GM23338 (cell line): ENCODE data around the gene CT47C1. TPM values are rescaled to one million over a fixed set of nuclear protein-coding genes. Genes with fewer than 3 reads are reported as not detected.

Experiments used
- ATAC-seq: fragments of 200-7000 bp; cut with Tn5 transposase; 3 replicates; pipeline ENCODE4 v1.9.1; 2020
- DNase-seq: peaks from one replicate; pipeline ENCODE4 v3.0.0-alpha.2; 2015; ENCODE audit warnings: low spot score
- H2AFZ ChIP-seq: fragments of 200-600 bp; sonication (generic); 2 replicates; pipeline ENCODE4 v1.8.0; 2016; ENCODE audit warnings: antibody characterized with exemption, mild to moderate bottlenecking, moderate library complexity
- H3F3A ChIP-seq: fragments of 200-600 bp; sonication (generic); replicated peaks from 2 replicates; pipeline ENCODE4 v1.8.0; 2017; ENCODE audit warnings: antibody characterized with exemption, mixed run types, low read depth
- H3K27ac ChIP-seq: fragments of 200-600 bp; sonication (generic); 2 replicates; pipeline ENCODE4 v1.6.1; 2016; ENCODE audit warnings: low read depth
- H3K27me3 ChIP-seq: fragments of 200-600 bp; sonication (generic); 2 replicates; pipeline ENCODE4 v1.8.0; 2016; ENCODE audit warnings: mild to moderate bottlenecking, mixed run types, moderate library complexity; ENCODE audit not compliant: insufficient read depth
- H3K36me3 ChIP-seq: fragments of 200-600 bp; sonication (generic); 2 replicates; pipeline ENCODE4 v1.8.0; 2016; ENCODE audit warnings: mild to moderate bottlenecking; ENCODE audit not compliant: insufficient read depth
- H3K4me1 ChIP-seq: fragments of 200-600 bp; sonication (generic); 2 replicates; pipeline ENCODE4 v1.8.0; 2016; ENCODE audit warnings: mild to moderate bottlenecking, moderate library complexity; ENCODE audit not compliant: insufficient read depth
- H3K4me2 ChIP-seq: fragments of 200-600 bp; sonication (generic); 2 replicates; pipeline ENCODE4 v1.7.1; 2017; ENCODE audit warnings: mixed run types
- H3K4me3 ChIP-seq: fragments of 200-600 bp; sonication (generic); 2 replicates; pipeline ENCODE4 v1.6.1; 2016; ENCODE audit warnings: mixed run types
- H3K79me2 ChIP-seq: fragments of 200-600 bp; sonication (generic); replicated peaks from 2 replicates; pipeline ENCODE4 v1.8.0; 2017; ENCODE audit warnings: mild to moderate bottlenecking; ENCODE audit not compliant: insufficient read depth
- H3K9me2 ChIP-seq: fragments of 200-600 bp; sonication (generic); 2 replicates; pipeline ENCODE4 v1.8.0; 2017; ENCODE audit not compliant: insufficient read depth
- H4K20me1 ChIP-seq: fragments of 200-600 bp; sonication (generic); replicated peaks from 2 replicates; pipeline ENCODE4 v1.8.0; 2017; ENCODE audit warnings: mild to moderate bottlenecking; ENCODE audit not compliant: insufficient read depth
- H3K27ac Mint-ChIP-seq: 2 replicates; pipeline ENCODE4 v1.8.0; 2020; ENCODE audit warnings: inconsistent platforms, mild to moderate bottlenecking, moderate library complexity, mixed read lengths
- H3K27me3 Mint-ChIP-seq: 3 replicates; pipeline ENCODE4 v1.8.0; 2022; ENCODE audit warnings: low read depth, mild to moderate bottlenecking, moderate library complexity, mixed read lengths, inconsistent platforms; ENCODE audit not compliant: insufficient read depth, poor library complexity
- H3K36me3 Mint-ChIP-seq: 3 replicates; pipeline ENCODE4 v1.8.0; 2021; ENCODE audit warnings: low read depth, mild to moderate bottlenecking, inconsistent platforms, moderate library complexity, mixed read lengths
- H3K4me1 Mint-ChIP-seq: 3 replicates; pipeline ENCODE4 v1.8.0; 2020; ENCODE audit warnings: mild to moderate bottlenecking, inconsistent platforms, mixed read lengths
- H3K4me3 Mint-ChIP-seq: 3 replicates; pipeline ENCODE4 v1.8.0; 2021; ENCODE audit warnings: moderate library complexity, mild to moderate bottlenecking, inconsistent platforms, mixed read lengths
- H3K9me3 Mint-ChIP-seq: 3 replicates; pipeline ENCODE4 v1.8.0; 2020; ENCODE audit warnings: moderate library complexity, mild to moderate bottlenecking, inconsistent platforms, mixed read lengths
- CREB1 ChIP-seq: fragments of 250-450 bp; sonication (Bioruptor Pico); IDR thresholded peaks from 2 replicates; pipeline ENCODE4 v1.5.0; 2020; ENCODE audit warnings: low read depth, mild to moderate bottlenecking, moderate library complexity
- EZH2 ChIP-seq: fragments of 200-600 bp; sonication (generic); IDR thresholded peaks from one replicate; pipeline ENCODE4 v1.8.0; 2017; ENCODE audit warnings: antibody characterized with exemption, mild to moderate bottlenecking, low read depth; ENCODE audit not compliant: unreplicated experiment
- EZH2phosphoT487 ChIP-seq: fragments of 200-600 bp; sonication (generic); IDR thresholded peaks from one replicate; pipeline ENCODE4 v1.8.1; 2018; ENCODE audit warnings: antibody characterized with exemption; ENCODE audit not compliant: unreplicated experiment
- POLR2AphosphoS5 ChIP-seq: IDR thresholded peaks from 2 replicates; pipeline ENCODE4 v1.6.1; 2016; ENCODE audit warnings: antibody characterized with exemption, low read depth
- STAT1 ChIP-seq: IDR thresholded peaks from one replicate; pipeline ENCODE4 v1.6.1; 2016; ENCODE audit warnings: antibody characterized with exemption; ENCODE audit not compliant: unreplicated experiment
- ZNF114 ChIP-seq: fragments of 250-450 bp; sonication (Bioruptor Pico); IDR thresholded peaks from 2 replicates; pipeline ENCODE4 v1.5.0; 2020; ENCODE audit warnings: mild to moderate bottlenecking, moderate library complexity
- ZNF331 ChIP-seq: fragments of 250-450 bp; sonication (Bioruptor Pico); IDR thresholded peaks from 2 replicates; pipeline ENCODE4 v1.5.0; 2020; ENCODE audit warnings: low read depth, mild to moderate bottlenecking, moderate library complexity
- polyA plus RNA-seq: library from polyadenylated mRNA; unstranded; fragments of >200 nt; fragmentation: Nextera tagmentation; extraction: Ambion mirVana; gene quantifications from 2 replicates; pipeline ENCODE4 v1.2.1, GENCODE V29; 2016
- total RNA-seq: library from RNA; depleted of rRNA; stranded (reverse); fragments of >200 nt; shearing (Covaris generic); gene quantifications from 2 replicates; pipeline ENCODE4 v1.2.3, GENCODE V29; 2014
- TF ChIP-seq, protein P1 (sequence below), 2 experiments: fragments of 200-600 bp in 1 of 2; sonication (generic) in 1 of 2; conservative IDR thresholded peaks; 2 replicates each; pipeline versions ENCODE4 v1.5.1 to v1.6.1; 2016 to 2017; ENCODE audit warnings: antibody characterized with exemption in 2 of 2, low read depth in 2 of 2, mild to moderate bottlenecking in 2 of 2, moderate library complexity in 1 of 2
- TF ChIP-seq, protein P2 (sequence below): fragments of 250-450 bp; sonication (Bioruptor Pico); IDR thresholded peaks from 2 replicates; pipeline ENCODE4 v1.5.0; 2020; ENCODE audit warnings: mild to moderate bottlenecking, moderate library complexity

Gene CT47C1
- total and polyA plus RNA-seq, 2 experiments from 2014 or later = not detected

DNA sequence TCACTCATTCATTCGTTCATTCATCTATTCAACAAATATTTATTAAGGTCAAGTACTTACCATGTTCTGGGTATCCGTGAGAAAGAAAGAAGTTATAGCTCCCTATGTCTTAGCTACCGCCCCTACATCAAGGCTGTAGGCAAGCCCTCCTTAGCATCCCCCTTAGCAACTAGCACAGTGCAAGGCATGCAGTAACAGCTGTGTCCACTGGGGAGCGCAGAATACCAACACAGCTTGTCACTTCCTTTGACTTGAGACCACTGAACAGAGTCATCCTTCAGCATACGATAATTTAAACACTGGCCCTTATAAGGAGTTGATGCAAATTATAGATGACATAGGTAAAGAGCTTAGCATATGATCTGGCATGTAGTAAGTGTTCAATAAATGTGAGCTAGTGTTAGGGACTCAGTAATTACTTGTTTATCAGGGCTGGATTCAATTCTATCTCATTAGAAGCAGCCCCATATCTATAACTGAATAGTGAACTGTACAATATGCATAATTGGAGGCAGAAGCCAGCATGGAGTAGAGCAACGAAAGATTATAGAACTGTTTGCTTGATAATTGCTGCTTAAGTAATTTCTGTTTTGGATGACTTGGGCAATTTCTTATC lies 46.1 kb downstream of the CT47C1 start:
- H3K36me3 Mint-ChIP-seq = no peaks in the 10 kb centered on the region
- TF ChIP-seq CREB1 (CRISPR knock-in tag) = no peak
- TF ChIP-seq, protein P1, sequence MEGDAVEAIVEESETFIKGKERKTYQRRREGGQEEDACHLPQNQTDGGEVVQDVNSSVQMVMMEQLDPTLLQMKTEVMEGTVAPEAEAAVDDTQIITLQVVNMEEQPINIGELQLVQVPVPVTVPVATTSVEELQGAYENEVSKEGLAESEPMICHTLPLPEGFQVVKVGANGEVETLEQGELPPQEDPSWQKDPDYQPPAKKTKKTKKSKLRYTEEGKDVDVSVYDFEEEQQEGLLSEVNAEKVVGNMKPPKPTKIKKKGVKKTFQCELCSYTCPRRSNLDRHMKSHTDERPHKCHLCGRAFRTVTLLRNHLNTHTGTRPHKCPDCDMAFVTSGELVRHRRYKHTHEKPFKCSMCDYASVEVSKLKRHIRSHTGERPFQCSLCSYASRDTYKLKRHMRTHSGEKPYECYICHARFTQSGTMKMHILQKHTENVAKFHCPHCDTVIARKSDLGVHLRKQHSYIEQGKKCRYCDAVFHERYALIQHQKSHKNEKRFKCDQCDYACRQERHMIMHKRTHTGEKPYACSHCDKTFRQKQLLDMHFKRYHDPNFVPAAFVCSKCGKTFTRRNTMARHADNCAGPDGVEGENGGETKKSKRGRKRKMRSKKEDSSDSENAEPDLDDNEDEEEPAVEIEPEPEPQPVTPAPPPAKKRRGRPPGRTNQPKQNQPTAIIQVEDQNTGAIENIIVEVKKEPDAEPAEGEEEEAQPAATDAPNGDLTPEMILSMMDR (conservative IDR thresholded peaks at IDR 0.05; ENCODE audit: low read depth in 2 of 2) = peak; percentile 51 to 81
- Histone ChIP-seq H3F3A (no peaks in the 10 kb centered on the region), H3K4me1 (no peaks in the 10 kb centered on the region), H3K27ac (no peak overlapping the region), H3K36me3 (no peaks in the 10 kb centered on the region), H3K4me2 (no peak overlapping the region), H3K27me3 (no peaks in the 10 kb centered on the region), H2AFZ (no peak overlapping the region), H3K9me2 (no peaks in the 10 kb centered on the region), H3K79me2 (no peaks in the 10 kb centered on the region), H4K20me1 (no peaks in the 10 kb centered on the region), H3K4me3 (no peak overlapping the region)
- H3K27me3 Mint-ChIP-seq = no peaks in the 10 kb centered on the region
- peak; percentile 91 for ATAC-seq
- peaks cover 6% of the 10 kb centered on the region; the same call in 2 of the 3 replicates for H3K4me1 Mint-ChIP-seq
- H3K9me3 Mint-ChIP-seq = no peaks in the 10 kb centered on the region
- H3K4me3 Mint-ChIP-seq = no peak overlapping the region
- no peak overlapping the region for H3K27ac Mint-ChIP-seq
- peak; percentile 67 for DNase-seq

DNA sequence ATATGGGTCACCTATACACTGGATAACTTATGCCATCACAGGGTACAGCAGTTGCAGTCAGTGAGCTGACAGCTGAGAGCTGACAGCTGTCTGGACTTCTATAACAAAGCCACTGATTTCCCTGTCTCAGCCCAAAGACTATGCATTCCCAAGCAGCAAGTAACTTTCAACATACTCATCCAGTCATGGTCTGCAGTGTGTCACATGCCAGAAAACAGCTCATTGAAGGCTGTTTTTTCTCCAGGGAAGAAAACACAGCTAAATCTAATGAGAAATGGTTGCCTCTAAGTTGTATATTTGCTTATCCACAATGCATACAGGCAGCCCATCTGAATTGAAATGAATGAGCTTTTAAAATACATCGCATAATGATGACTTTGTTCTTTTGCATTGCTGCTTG lies 48.5 kb downstream of the CT47C1 start:
- TF ChIP-seq, protein P1 (conservative IDR thresholded peaks at IDR 0.05; ENCODE audit: low read depth in 2 of 2) = no peak
- TF ChIP-seq ZNF114 (CRISPR knock-in tag) (no peak), EZH2 (no peak), EZH2phosphoT487 (no peak), STAT1 (no peak), ZNF331 (no peak), POLR2AphosphoS5 (no peak)
- TF ChIP-seq, protein P2, sequence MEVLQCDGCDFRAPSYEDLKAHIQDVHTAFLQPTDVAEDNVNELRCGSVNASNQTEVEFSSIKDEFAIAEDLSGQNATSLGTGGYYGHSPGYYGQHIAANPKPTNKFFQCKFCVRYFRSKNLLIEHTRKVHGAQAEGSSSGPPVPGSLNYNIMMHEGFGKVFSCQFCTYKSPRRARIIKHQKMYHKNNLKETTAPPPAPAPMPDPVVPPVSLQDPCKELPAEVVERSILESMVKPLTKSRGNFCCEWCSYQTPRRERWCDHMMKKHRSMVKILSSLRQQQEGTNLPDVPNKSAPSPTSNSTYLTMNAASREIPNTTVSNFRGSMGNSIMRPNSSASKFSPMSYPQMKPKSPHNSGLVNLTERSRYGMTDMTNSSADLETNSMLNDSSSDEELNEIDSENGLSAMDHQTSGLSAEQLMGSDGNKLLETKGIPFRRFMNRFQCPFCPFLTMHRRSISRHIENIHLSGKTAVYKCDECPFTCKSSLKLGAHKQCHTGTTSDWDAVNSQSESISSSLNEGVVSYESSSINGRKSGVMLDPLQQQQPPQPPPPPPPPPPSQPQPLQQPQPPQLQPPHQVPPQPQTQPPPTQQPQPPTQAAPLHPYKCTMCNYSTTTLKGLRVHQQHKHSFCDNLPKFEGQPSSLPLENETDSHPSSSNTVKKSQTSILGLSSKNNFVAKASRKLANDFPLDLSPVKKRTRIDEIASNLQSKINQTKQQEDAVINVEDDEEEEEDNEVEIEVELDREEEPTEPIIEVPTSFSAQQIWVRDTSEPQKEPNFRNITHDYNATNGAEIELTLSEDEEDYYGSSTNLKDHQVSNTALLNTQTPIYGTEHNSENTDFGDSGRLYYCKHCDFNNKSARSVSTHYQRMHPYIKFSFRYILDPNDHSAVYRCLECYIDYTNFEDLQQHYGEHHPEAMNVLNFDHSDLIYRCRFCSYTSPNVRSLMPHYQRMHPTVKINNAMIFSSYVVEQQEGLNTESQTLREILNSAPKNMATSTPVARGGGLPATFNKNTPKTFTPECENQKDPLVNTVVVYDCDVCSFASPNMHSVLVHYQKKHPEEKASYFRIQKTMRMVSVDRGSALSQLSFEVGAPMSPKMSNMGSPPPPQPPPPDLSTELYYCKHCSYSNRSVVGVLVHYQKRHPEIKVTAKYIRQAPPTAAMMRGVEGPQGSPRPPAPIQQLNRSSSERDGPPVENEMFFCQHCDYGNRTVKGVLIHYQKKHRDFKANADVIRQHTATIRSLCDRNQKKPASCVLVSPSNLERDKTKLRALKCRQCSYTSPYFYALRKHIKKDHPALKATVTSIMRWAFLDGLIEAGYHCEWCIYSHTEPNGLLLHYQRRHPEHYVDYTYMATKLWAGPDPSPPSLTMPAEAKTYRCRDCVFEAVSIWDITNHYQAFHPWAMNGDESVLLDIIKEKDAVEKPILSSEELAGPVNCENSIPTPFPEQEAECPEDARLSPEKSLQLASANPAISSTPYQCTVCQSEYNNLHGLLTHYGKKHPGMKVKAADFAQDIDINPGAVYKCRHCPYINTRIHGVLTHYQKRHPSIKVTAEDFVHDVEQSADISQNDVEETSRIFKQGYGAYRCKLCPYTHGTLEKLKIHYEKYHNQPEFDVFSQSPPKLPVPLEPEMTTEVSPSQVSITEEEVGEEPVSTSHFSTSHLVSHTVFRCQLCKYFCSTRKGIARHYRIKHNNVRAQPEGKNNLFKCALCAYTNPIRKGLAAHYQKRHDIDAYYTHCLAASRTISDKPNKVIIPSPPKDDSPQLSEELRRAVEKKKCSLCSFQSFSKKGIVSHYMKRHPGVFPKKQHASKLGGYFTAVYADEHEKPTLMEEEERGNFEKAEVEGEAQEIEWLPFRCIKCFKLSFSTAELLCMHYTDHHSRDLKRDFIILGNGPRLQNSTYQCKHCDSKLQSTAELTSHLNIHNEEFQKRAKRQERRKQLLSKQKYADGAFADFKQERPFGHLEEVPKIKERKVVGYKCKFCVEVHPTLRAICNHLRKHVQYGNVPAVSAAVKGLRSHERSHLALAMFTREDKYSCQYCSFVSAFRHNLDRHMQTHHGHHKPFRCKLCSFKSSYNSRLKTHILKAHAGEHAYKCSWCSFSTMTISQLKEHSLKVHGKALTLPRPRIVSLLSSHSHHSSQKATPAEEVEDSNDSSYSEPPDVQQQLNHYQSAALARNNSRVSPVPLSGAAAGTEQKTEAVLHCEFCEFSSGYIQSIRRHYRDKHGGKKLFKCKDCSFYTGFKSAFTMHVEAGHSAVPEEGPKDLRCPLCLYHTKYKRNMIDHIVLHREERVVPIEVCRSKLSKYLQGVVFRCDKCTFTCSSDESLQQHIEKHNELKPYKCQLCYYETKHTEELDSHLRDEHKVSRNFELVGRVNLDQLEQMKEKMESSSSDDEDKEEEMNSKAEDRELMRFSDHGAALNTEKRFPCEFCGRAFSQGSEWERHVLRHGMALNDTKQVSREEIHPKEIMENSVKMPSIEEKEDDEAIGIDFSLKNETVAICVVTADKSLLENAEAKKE (CRISPR knock-in tag) = no peak
- no peak overlapping the region for H2AFZ ChIP-seq
- H3K79me2 ChIP-seq = no peaks in the 10 kb centered on the region
- no peak for ATAC-seq
- H3K4me1 Mint-ChIP-seq = peaks cover 2% of the 10 kb centered on the region; the same call in 2 of the 3 replicates
- H3K4me1 ChIP-seq = no peaks in the 10 kb centered on the region
- H3K9me3 Mint-ChIP-seq = no peaks in the 10 kb centered on the region
- H3K27ac Mint-ChIP-seq = no peak overlapping the region
- H3F3A ChIP-seq = no peaks in the 10 kb centered on the region
- no peaks in the 10 kb centered on the region for H3K27me3 ChIP-seq
- no peak overlapping the region for H3K4me2 ChIP-seq
- H3K36me3 Mint-ChIP-seq = no peaks in the 10 kb centered on the region
- H3K27me3 Mint-ChIP-seq = no peaks in the 10 kb centered on the region
- no peaks in the 10 kb centered on the region for H3K9me2 ChIP-seq
- H3K36me3 ChIP-seq = no peaks in the 10 kb centered on the region
- H3K27ac ChIP-seq = no peak overlapping the region
- DNase-seq = no peak
- no peak overlapping the region for H3K4me3 ChIP-seq
- H4K20me1 ChIP-seq = no peaks in the 10 kb centered on the region
- H3K4me3 Mint-ChIP-seq = no peak overlapping the region
